ENCODE measurements around the gene PARD6A.

PARD6A gene

DNA sequence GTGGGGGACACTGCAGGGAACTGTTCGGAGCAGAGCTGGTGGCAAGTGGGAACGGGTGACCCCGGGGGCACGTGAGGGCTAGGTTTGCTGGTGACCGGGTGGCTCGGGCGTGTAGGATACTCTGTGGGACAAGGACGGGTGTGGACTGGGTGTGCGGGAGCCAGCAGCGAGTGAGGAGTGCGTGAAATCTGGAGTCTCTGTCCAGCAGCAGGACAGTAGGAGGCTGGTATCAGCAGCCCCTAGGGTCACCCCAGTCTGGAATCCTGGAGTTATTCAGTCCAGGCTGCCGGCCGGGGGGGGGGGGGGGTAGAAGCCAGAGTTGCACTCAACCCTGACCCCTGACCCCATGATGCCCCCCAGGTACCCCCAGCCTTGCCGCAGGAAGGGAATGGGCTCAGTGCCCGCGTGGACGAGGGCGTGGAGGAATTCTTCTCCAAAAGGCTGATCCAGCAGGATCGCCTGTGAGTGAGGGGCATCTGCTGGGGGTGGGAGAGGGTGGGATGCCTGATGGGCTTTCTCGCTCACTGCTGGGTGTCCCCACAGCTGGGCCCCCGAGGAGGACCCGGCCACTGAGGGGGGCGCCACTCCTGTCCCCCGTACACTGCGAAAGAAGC, 6.9 kb upstream of the PARD6A start:
- DNase-seq (ENCODE audit: low read depth in 2 of 2): no peak

DNA sequence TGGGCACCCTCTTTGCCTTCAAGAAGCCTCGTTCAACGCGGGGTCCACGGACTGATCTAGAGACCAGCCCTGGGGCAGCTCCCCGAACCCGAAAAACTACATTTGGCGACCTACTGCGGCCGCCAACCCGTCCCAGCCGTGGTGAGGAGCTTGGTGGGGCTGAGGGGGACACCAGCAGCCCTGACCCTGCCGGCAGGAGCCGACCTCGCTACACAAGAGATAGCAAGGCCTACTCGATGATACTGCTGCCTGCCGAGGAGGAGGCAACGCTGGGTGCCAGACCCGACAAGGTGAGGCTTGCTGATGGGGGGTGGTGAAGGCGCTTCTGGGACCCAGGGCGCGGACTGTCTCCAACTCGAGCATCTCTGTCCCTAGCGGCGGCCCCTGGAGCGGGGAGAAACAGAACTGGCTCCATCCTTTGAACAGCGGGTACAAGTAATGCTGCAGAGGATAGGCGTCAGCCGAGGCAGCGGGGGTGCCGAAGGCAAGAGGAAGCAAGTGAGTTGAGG, 6.3 kb upstream of the PARD6A start:
- DNase-seq (ENCODE audit: low read depth in 2 of 2): no peak

DNA sequence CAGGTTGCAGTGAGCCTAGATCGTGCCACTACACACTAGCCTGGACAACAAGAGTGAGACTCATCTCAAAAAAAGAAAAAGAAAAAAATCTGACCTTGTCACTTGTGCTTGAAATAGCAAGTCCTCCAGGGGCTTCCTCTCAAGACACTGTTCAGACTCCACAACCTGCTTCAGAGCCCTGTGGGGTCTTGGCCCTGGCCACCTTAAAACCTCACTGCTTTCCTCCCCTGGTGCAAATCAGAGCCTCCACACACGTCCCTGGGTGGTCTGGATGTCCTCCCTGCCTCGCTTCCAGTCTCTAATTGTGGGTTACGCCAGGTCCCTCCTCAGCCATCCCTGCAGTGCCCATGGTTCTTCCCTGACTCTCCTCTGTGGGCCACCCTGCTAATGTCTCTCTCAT, 5.4 kb upstream of the PARD6A start:
- no peak for DNase-seq (ENCODE audit: low read depth in 2 of 2)

DNA sequence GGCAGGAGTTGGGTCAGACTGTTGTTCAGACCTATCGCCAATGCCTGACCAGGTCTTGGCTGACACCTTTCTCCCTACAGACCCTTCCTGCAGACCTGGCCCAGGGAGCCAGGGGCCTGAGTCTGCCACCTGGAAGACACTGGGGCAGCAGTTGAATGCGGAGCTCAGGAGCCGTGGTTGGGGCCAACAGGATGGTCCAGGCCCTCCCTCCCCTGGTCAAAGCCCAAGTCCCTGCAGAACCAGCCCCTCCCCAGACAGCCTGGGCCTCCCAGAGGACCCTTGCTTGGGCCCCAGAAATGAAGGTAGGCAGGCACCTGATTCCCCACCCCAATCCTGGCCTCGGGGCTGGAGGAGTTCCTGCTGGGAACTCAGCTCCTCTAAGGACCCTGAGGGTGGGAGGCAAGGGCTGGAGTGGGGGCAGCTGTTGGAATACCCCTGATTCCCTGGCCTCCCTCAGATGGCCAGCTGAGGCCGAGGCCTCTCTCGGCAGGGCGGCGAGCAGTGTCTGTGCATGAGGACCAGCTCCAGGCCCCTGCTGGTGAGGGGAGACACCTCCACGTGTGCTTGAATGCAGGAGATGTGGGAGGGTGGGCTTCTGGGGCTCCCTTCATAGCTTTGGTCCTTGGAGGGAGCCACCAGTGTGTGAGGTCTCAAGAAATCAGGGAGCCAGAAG, 4.3 kb upstream of the PARD6A start:
- DNase-seq (ENCODE audit: low read depth in 2 of 2): no peak

DNA sequence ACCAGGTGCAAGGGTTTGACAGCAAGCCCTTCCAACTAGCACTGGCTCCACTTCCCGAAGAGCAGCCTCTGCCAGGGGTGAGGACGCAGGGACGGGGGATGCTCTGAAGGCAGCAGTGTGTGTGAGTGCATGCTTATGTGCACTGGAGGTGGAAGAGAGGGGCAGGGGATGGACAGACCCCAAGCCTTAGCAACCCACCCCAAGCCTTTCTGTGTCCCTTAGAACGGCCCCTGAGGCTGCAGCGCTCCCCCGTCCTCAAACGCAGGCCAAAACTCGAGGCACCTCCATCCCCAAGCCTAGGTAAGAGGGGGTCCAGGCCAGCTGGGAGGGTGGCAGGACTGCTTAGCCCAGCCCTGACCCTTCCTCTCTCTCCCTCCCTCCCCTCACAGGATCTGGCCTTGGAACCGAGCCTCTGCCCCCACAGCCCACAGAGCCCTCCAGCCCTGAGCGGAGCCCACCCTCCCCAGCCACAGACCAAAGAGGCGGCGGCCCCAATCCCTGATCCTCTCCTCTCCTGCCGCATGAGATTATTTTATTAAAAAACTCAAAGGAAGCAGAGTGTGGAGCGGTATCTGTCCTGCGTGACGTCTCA, 3.6 kb upstream of the PARD6A start:
- DNase-seq (ENCODE audit: low read depth in 2 of 2): no peak

DNA sequence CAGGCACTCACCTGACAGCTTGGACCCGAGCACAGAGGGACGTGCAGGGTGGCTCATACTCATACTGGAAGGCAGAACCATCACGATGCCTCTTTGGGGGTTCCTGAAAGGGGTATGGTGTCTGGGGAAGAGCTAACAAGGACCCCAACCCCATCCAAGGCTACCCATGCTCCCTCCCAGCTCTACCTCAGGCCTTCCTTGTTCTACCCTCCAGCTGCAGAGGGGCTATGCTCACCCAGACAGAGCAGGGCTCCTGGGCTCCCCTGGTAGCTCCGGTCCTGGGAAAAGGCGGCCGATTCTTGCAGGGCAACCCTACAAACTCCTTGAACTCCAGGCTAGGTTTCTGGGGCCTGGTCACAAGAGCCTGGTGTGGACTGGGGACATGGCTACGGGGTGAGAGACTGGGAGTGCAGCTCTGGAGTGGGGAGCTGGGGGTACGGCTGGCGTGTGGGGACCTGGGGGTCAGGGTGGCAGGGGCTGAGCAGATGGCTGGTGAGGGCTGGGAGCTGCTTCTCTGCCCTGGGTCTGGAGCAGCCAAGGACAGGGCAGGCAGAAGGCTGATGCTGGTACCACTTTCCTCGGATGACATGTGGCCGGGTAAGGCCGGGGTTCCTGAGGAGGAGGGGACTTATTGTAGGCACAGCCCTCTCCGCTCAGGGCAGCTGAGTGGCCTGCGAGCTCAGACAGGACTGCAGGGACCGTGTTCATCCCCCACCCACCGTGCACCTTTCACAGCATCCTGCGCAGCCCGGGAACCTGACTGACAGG, 2.8 kb upstream of the PARD6A start:
- DNase-seq (ENCODE audit: low read depth in 2 of 2): no peak

DNA sequence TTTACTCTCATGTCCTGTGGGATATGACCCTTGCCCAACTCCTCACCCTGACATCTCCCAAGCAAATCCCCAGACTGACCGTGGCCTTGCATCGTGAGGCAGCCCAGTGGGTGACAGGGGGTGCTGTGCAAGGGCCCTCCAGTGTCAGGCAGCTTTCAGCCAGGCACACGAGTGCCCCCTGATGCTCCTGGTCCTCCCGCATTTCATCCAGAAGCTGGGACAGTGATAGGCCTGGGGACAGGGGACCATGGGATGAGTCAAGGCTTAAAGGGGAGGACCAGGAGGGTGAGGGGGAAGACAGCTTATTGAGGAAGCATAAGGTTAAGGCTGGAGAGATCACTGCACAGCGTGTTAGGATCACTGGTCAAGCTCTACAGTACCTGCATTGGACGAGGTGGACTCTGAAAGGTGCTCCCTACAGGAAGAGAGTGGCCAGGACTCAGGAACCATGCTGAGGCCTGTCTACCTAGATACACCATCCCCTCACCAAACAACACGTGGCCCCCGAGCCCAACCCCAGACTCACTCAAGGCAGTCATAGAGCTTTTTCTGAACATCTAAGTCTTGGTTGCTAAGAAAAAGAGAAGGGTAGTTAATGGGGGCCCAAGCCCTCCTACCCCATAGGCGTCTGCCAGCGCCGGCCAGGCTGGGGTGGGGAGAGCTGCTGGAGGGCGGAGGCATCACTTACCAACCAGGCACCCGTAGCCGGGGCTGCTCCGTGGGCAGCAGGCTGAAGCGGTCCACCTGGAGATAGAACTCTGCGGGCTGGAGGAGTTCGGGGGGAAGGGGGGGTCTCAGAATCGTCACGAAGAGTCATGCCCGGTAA, 1.7 kb upstream of the PARD6A start:
- DNase-seq (ENCODE audit: low read depth in 2 of 2): no peak

DNA sequence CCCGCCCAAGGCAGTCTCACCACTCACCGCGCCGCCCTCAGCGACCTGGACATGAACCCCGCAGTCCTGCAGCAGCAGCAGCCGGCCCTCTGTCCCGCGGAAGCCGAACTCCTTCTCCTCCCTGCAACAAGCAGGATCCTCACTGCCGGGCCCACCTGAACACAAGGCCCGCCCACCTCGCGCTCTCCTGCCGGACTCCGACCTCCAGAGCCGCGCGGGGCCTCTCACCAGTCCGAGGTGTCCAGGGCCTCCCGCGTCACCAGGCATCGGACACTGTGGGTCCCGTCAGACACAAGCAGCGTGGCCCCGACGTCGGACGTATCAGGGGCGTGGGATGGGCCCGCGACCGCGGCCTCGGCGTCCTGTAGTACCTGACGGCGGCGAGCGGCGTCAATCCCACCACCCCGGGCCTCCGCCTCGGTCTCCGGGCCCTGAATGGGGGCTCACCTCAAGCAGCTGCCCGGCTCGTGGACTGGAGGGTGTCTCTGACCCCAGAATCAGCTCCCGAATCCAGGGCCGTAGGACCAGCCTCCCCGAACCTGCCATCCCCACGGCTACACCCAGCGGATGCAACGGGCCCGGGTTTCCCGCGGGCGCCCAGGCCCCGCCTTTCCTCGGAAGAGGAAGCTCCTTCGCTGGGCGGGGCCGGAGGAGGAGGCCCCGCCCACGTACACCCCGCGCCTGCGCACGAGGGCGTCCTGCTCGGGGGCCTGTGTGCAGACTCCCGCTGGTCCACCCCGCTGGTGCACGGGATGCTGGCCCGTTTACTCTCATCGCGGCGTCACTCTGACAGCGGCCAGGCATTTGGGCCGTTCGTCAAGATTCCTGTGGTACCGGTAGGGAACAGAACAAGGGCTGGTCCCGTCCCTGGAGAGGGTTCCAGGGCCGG, 841 bp upstream of the PARD6A start, which contains the start of gene ACD:
Gene ACD, minus strand, starts transcription at position 586 of the 889 bp plus-strand sequence. Its CDS starts 40 bp downstream, at position 546.
- peak; percentile 91 to 92 for DNase-seq (ENCODE audit: low read depth in 2 of 2)

DNA sequence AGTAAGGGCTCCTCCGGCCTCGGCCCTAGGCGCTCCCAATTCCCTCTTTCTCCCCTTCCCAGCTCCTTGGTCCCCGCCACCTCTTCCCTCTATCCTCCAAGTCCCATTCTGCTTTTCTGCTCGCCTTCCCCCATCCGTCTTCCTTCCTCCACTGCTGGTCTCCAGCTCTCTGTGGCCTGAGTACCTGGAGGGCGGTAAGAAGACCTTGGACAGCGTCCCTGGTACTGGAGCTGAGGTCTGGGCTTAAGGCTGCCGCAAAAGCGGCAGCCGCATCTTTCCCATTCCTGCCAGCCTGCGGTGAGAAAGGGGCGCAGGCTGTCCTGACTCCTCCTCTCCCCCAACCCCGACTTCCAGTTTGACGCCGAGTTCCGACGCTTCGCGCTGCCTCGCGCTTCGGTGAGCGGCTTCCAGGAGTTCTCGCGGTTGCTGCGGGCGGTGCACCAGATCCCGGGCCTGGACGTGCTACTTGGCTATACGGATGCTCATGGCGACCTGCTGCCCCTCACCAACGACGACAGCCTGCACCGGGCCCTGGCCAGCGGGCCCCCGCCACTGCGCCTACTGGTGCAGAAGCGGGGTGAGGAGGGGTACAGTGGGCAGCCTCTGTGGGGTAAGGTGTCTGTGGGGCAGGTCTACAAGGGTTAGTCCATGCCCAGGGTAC, 471 bp downstream of the PARD6A start:
- no peak for DNase-seq (ENCODE audit: low read depth in 2 of 2)

DNA sequence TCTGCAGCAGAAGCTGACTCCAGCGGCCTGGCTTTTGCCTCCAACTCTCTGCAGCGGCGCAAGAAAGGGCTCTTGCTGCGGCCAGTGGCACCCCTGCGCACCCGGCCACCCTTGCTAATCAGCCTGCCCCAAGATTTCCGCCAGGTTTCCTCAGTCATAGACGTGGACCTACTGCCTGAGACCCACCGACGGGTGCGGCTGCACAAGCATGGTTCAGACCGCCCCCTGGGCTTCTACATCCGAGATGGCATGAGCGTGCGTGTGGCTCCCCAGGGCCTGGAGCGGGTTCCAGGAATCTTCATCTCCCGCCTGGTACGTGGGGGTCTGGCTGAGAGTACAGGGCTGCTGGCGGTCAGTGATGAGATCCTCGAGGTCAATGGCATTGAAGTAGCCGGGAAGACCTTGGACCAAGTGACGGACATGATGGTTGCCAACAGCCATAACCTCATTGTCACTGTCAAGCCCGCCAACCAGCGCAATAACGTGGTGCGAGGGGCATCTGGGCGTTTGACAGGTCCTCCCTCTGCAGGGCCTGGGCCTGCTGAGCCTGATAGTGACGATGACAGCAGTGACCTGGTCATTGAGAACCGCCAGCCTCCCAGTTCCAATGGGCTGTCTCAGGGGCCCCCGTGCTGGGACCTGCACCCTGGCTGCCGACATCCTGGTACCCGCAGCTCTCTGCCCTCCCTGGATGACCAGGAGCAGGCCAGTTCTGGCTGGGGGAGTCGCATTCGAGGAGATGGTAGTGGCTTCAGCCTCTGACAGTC, 1.3 kb downstream of the PARD6A start:
- DNase-seq (ENCODE audit: low read depth in 2 of 2): no peak

DNA sequence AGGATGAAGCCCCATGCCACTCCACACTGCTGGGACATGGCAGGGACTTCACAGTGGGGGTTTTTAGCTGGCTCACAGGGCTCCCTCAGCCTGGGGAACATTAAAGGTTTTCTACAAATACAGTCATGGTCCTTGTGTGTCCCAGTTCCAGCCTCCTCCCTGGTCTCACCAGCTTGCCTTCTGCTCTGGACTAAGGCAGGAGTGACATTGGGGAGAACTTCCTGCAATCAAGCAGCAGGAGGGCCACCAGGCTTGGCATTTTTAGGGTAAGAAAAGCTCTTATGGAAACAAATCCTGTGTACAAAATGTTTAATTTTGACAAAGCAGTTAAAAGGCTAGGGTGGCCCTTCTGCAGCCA, 1.9 kb downstream of the PARD6A start:
- DNase-seq (ENCODE audit: low read depth in 2 of 2): no peak

DNA sequence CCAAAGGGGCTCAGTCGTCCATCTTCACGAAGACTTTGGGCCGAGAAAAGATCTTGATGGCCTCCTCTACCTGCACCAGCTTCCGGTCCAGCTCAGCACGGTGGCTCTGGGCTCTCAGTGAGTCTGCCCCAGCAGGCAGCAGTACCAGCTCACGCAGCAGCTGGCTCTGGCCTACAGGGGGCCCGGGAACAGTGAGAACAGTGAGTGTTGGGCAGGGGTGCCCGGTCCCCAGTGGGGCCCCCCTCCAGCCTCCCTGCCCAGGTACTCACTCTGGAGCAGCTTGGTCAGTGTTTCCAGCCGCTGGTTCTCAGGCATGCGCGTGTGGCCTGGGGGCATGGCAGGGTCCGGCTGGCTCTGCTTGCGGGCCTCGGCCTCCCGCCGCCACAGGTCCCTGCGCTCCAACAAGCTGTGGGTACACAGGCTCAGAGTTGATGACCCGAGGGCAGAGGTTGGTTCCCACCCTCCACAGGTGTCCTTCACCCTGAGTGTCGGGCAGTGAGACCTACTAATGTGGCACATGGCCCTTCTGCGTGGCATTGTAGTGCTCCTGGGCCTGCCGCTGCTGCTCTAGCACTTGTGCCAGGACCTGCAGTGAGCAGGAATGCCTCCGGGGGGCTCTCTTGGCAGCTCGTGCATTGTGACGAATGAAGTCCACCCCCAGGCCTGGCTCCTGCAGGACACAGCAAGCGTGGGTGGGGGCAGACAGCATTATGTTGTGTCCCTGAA, 2.6 kb downstream of the PARD6A start:
- DNase-seq (ENCODE audit: low read depth in 2 of 2): no peak

DNA sequence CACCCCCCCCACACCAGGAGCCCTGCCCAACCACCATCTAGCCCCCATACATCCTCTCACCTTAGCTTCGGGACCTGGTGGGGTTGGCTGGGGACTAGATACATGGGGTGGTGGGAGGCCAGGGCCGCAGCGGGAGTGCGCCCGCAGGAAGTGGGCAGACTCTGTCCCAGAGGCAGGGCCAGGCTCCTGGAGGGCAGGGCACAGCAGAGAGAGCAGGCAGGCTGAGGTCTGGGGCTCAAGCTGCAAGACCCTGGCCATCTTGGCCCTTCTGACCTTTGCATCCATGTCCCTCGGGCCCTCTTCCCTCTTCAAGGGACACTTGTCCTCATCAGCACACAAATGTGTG, 3.1 kb downstream of the PARD6A start:
- no peak for DNase-seq (ENCODE audit: low read depth in 2 of 2)

DNA sequence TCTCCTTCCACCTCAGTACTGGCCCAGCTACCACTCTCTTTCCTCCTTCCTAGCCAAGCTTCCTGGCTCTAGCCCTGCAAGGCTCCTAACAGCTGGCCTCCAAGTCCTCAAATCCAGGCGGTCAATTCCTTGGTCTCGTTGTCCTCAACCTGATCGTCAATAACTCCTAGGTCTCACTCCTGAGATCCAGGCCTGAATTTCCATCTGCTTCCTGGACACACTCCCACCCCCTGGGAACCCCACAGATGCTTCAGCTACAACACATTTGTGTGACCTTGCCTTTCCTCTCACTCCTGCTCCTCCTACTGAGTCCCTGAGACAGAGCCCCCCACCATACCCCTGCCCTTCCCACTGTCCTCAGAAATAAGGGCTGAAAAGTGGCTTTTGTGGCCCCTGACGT, 3.5 kb downstream of the PARD6A start:
- DNase-seq (ENCODE audit: low read depth in 2 of 2): no peak

DNA sequence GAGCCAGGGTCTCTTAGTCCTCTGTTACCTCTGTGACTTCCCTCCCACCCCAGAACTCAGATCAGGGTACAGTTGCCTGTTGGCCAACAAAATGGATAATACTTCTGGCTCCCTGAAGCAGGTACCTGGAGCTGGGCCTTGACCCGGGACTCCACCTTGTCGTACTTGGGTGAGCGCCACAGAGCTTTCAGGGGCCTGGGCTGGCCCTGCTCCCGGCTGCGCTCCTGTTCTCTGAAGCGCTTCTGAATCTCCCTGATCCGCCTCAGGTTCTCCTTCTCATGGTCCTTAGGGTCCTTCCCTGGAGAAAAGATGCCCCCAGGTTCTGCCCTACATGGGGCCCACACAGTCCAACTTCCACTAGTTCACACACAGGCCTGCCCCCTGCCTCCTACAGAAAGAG, 4.1 kb downstream of the PARD6A start:
- no peak for DNase-seq (ENCODE audit: low read depth in 2 of 2)

DNA sequence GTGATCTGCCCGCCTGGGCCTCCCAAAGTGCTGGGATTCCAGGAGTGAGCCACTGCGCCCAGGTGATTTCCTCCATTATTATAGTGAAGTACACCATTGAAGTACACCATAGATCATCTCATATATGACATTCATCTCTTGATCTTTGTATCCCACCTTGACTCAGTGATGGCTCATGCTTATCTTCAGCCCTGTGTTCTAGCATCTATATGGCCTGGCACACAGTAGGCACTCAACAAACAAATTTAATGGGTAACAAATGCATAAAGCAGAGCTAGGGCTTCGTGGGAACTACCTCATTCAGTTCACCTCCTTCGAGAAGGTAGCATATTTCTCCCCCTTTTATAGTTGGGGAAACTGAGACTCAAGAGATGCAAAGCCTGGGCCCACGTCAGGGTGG, 4.8 kb downstream of the PARD6A start:
- no peak for DNase-seq (ENCODE audit: low read depth in 2 of 2)

DNA sequence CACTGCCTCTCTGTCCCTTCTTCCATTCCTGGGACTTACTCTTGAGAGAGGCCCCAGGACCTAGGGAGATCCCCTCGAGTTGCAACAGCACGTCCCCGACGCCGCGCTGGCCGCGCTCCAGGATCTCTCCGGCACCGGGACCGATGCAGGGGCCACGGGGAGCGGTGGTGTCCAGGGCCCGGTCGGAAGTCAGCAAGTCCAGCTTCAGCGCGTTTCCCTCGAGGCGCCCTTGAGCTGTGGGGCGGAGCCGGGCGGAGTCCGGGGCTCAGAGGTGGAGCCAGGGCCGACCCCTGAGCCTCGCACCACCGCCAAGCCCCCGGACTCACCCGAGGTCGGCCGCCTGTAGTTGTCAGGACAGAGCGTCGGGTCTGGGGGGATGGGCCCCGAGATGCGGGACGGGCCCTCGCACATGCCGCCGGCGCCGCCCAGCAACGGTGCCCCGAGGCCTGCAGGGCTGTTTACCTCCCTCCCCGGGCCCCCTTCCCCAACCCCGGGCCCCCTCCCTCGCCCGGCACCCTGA, 5.3 kb downstream of the PARD6A start:
- no peak for DNase-seq (ENCODE audit: low read depth in 2 of 2)
